Spleen (tissue), 13 donors: ENCODE data around the gene CRYAA. TPM values are rescaled to one million over a fixed set of nuclear protein-coding genes. Genes with fewer than 3 reads are reported as not detected.
"Not testable (repeated sequence)": the region's sequence is repeated elsewhere in the genome, so short reads cannot be mapped to it uniquely, and the experiment has no call there.

Source experiments
- DNase-seq: peaks from one replicate; pipeline ENCODE4 v3.0.0-alpha.2; 2020
- H3K27ac ChIP-seq, 8 donors: fragments of 200-600 bp; sonication (generic) in 7 of 8; 1 replicate in 4 of 8; 2 replicates in 4 of 8; pipeline versions ENCODE4 v1.5.0 to v1.8.0; 2016 to 2021; ENCODE audit warnings: inconsistent platforms in 4 of 8, mild to moderate bottlenecking in 4 of 8, moderate library complexity in 1 of 8
- H3K27me3 ChIP-seq, 7 donors: fragments of 200-600 bp; sonication (generic) in 6 of 7; replicated peaks in 1 of 7; 1 replicate in 4 of 7; 2 replicates in 3 of 7; pipeline versions ENCODE4 v1.5.0 to v1.8.0; 2016 to 2021; ENCODE audit warnings: inconsistent platforms in 3 of 7, mild to moderate bottlenecking in 1 of 7
- H3K36me3 ChIP-seq, 6 donors: fragments of 200-600 bp; sonication (generic) in 5 of 6; 1 replicate in 4 of 6; 2 replicates in 2 of 6; pipeline versions ENCODE4 v1.5.0 to v1.8.0; 2016 to 2021; ENCODE audit warnings: inconsistent platforms in 2 of 6
- H3K4me1 ChIP-seq, 6 donors: fragments of 200-600 bp; sonication (generic) in 5 of 6; 1 replicate in 3 of 6; 2 replicates in 3 of 6; pipeline versions ENCODE4 v1.5.0 to v1.8.0; 2016 to 2021; ENCODE audit warnings: inconsistent platforms in 3 of 6
- H3K4me3 ChIP-seq, 8 donors: fragments of 200-600 bp; sonication (generic) in 7 of 8; 1 replicate in 4 of 8; 2 replicates in 4 of 8; pipeline versions ENCODE4 v1.5.0 to v1.8.0; 2016 to 2021; ENCODE audit warnings: inconsistent platforms in 4 of 8, mild to moderate bottlenecking in 4 of 8, moderate library complexity in 2 of 8
- H3K9me3 ChIP-seq, 8 donors: fragments of 200-600 bp; sonication (generic) in 7 of 8; 1 replicate in 4 of 8; 2 replicates in 4 of 8; pipeline versions ENCODE4 v1.5.0 to v1.8.0; 2016 to 2021; ENCODE audit warnings: inconsistent platforms in 4 of 8
- WGBS, 5 donors: extraction: QIAGEN DNeasy Blood & Tissue Kit in 3 of 5; methylation state at CpG; one replicate each; pipeline versions ENCODE4 v1.1.5 to v1.1.7; 2013 to 2018; 5-methylcytosine and 5-hydroxymethylcytosine counted together
- intact Hi-C: fragments of 100-400 bp; cut with DNase I; formaldehyde crosslinking; loops from one replicate; pipeline ENCODE4 v1.15.0; 2023; ENCODE audit warnings: low total_unique reads
- long read RNA-seq, 2 donors: transcript quantifications; one replicate each; lab custom pipeline, GENCODE V29; 2026
- polyA plus RNA-seq, 3 donors: library from polyadenylated mRNA; stranded (reverse); fragments of 200-250 nt; gene quantifications; one replicate each; pipeline ENCODE4 v1.2.1, GENCODE V29; 2013
- total RNA-seq, 7 donors: library from RNA; depleted of rRNA in 3 of 7; stranded (reverse); fragments of >200 nt in 3 of 7; fragmentation: NEBNext Ultra II Directional in 4 of 7; extraction: Animal tissue kit (Norgen Biotek cat#: 25700) in 4 of 7; gene quantifications; one replicate each; pipeline versions ENCODE4 v1.1.0 to v1.2.1, GENCODE V29; 2016 to 2021
- TF ChIP-seq, protein P1 (sequence below), 11 experiments: fragments of 200-600 bp in 7 of 11; fragments of 450-650 bp in 4 of 11; sonication (generic) in 4 of 11; IDR thresholded peaks in 8 of 11; conservative IDR thresholded peaks in 3 of 11; 1 replicate in 7 of 11; 2 replicates in 4 of 11; pipeline versions ENCODE4 v1.4.0 to v1.8.0; 2016 to 2021; ENCODE audit warnings: antibody characterized with exemption in 11 of 11, inconsistent platforms in 4 of 11, mild to moderate bottlenecking in 1 of 11
- donor health status: healthy with polysubstance abuse.
- donor health status: DM: no; HTN: no; CAD: no; lungs with moderate emphysema.
- donor health status: DM: no; HTN: no; CAD: no.
- donor health status: Bipolar disorder and iron deficiency.
- donor health status: healthy.
- donor health status: DM: no; HTN: no; CAD: no.
- donor health status: DM: yes; HTN: yes; CAD: no.

Gene CRYAA, protein sequence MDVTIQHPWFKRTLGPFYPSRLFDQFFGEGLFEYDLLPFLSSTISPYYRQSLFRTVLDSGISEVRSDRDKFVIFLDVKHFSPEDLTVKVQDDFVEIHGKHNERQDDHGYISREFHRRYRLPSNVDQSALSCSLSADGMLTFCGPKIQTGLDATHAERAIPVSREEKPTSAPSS
- total RNA-seq (not detected), polyA plus RNA-seq (not detected)
- long read RNA-seq, donor 1 = 0 reads
- long read RNA-seq, donor 2 = 0 reads

DNA sequence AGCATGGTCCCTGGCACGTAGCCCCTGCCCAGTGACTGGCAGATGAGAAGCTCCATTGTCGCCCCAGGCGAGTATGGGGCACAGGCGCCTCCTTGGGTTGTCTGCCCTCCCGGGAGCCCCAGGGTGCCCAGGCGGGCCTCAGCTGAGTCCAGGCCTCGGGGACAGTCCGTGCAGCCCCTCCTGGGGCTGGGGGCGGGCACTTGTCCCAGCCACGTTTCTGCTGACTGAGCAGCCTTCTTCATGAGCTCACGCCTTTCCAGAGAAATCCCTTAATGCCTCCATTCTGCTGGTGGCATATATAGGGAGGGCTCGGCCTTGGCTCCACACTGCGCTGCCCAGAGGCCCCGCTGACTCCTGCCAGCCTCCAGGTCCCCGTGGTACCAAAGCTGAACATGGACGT lies at the start of gene CRYAA:
Gene CRYAA, plus strand, starts transcription at position 301 of the 400 bp plus-strand sequence. Its CDS starts 92 bp downstream, at position 393.
- H3K27ac ChIP-seq, intact Hi-C loops, DNase-seq, H3K36me3 ChIP-seq, H3K4me1 ChIP-seq, H3K27me3 ChIP-seq, H3K9me3 ChIP-seq, H3K4me3 ChIP-seq: not testable (repeated sequence)
- WGBS, 5 donors = 89 to 92% methylated on average over 2 to 3 of the region's 16 CpGs; no CpG with 5 or more reads in 3 of the 5 donors

DNA sequence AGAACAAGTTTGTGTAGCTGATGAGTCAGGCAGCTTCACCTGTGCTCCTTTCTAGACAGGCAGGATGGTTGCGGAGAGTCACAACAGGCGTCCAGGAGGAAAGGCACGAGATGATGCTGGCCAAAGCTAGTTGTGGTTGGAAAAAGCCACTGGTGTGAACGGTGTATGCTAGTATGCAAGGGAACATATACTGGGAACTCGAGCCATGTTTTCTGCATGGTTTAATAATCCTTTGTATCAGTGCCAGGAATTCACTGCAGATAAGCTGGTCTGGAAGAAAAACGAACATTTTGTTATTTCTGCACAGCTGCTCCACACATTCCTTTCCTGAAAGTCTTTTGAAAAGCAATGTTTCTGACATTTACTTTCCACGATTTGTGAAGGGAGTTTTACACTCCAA lies 38.7 kb upstream of the CRYAA start:
- H3K36me3 ChIP-seq, DNase-seq, H3K4me3 ChIP-seq, H3K9me3 ChIP-seq, intact Hi-C loops, H3K27ac ChIP-seq, H3K27me3 ChIP-seq, H3K4me1 ChIP-seq: not testable (repeated sequence)
- no CpG with 5 or more reads among the region's 7 CpGs for WGBS, 5 donors

DNA sequence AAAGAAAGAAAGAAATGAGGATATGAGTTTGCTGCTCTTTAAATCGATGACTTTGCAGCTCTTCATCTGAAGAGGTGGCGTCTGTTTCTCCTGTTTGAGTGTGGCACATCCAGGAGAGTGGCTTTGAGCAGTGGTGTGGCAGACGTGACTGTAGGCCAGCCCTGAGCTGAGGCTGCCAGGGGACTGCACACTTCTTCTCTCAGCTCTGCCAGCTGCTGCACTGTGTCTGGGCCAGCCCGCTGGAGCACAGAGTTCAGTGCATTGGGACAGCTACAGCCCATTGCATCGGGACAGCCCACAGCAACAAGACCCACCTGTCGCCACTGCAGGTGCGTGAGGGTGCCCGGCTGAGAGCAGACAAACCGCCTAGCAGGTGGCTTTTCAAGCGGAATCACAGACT lies 34.3 kb upstream of the CRYAA start:
- intact Hi-C loops, H3K27me3 ChIP-seq, H3K4me3 ChIP-seq, H3K9me3 ChIP-seq, H3K36me3 ChIP-seq, DNase-seq, H3K4me1 ChIP-seq, H3K27ac ChIP-seq: not testable (repeated sequence)
- no CpG with 5 or more reads among the region's 10 CpGs for WGBS, 5 donors

DNA sequence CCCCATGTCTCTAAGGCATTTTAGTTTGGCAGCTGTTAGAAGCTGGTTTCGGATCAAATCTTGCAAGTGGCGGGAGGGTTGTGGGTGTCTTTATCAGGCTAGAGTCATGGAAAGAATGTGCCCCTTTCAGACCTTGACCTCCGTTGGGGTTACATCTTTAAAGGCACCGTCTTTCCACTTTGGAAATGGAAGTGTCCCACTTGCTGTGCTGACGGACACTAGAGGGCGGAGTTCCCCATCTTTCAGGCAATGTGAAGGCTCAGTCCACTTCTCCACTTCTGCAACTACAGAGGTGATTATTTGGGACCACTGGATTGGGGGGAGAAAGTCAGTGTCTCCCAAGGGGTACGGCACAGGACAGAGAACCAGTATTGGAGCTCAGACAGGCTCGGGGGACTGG lies 29.9 kb upstream of the CRYAA start:
- H3K27me3 ChIP-seq, H3K36me3 ChIP-seq, H3K4me3 ChIP-seq, H3K4me1 ChIP-seq, DNase-seq, H3K27ac ChIP-seq, H3K9me3 ChIP-seq, intact Hi-C loops: not testable (repeated sequence)
- WGBS, 5 donors = 0 to 14% (median 8%) methylated on average over 1 to 2 of the region's 8 CpGs; no CpG with 5 or more reads in 2 of the 5 donors
- TF ChIP-seq, protein P1, sequence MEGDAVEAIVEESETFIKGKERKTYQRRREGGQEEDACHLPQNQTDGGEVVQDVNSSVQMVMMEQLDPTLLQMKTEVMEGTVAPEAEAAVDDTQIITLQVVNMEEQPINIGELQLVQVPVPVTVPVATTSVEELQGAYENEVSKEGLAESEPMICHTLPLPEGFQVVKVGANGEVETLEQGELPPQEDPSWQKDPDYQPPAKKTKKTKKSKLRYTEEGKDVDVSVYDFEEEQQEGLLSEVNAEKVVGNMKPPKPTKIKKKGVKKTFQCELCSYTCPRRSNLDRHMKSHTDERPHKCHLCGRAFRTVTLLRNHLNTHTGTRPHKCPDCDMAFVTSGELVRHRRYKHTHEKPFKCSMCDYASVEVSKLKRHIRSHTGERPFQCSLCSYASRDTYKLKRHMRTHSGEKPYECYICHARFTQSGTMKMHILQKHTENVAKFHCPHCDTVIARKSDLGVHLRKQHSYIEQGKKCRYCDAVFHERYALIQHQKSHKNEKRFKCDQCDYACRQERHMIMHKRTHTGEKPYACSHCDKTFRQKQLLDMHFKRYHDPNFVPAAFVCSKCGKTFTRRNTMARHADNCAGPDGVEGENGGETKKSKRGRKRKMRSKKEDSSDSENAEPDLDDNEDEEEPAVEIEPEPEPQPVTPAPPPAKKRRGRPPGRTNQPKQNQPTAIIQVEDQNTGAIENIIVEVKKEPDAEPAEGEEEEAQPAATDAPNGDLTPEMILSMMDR (IDR thresholded peaks at IDR 0.05 in 8 of 11, conservative IDR thresholded peaks at IDR 0.05 in 3 of 11) = peak in 1 of 11 experiments; percentile 28

DNA sequence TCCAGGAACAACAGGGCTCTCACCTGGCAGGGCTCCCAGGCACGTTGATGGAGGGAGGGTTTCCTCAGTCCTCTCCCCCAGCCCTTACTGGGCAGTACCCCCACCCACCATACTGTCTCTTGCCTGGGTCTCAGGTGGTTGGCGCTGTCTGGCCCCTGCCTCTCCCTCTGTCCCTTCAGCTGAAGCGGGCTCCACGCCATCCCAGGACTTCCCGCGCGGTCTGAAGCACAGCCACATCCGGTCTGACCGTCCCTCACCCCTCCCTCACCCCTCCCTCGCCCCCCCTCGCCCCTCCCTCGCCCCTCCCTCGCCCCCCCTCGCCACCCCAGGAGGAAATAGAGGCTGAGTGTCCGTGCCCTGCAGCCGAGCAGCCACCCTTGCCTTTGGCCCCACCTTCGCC lies 27.4 kb upstream of the CRYAA start:
- H3K4me3 ChIP-seq, H3K27me3 ChIP-seq, intact Hi-C loops, DNase-seq, H3K36me3 ChIP-seq, H3K4me1 ChIP-seq, H3K27ac ChIP-seq, H3K9me3 ChIP-seq: not testable (repeated sequence)
- 60 to 83% (median 80%) methylated on average over 1 of the region's 17 CpGs; no CpG with 5 or more reads in 2 of the 5 donors for WGBS, 5 donors

DNA sequence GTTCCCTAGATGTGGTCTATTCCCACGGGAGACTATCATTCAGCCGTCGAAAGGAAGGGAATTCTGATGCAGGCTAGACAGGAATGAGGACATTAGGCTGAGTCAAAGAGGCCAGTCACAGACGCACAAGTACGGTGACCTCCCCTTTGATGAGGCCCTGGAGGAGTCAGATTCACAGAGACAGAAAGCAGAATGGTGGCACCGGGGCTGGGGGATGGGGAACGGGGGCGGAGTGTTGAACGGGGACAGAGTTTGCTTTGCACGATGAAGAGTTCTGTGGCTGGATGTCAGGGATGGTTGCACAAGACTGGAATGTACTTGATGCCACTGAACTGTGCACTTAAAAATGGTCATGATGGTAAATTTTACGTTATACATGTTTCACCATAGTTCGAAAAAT lies 22.2 kb upstream of the CRYAA start:
- H3K9me3 ChIP-seq, intact Hi-C loops, H3K36me3 ChIP-seq, H3K4me3 ChIP-seq, H3K4me1 ChIP-seq, H3K27ac ChIP-seq, H3K27me3 ChIP-seq, DNase-seq: not testable (repeated sequence)
- no CpG with 5 or more reads among the region's 12 CpGs for WGBS, 5 donors

DNA sequence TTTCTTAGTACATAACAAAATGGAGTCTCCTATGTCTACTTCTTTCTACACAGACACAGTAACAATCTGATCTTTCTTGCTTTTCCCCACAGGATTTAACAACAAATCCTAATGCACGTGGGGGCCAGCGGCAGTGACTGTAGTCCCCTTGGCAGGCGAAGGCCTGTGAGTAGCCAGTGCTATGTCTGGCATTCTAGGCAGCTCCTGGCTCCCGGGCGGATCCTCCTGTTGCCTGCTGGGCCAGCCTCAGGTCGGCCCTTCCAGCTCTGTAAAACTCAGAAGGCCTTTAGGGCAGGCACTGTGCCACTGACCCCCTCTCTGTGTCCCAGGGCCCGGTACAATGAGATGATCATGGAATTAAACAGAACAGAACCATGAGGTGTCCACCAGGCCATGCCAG lies 20.8 kb upstream of the CRYAA start:
- H3K27ac ChIP-seq, DNase-seq, intact Hi-C loops, H3K4me1 ChIP-seq, H3K36me3 ChIP-seq, H3K27me3 ChIP-seq, H3K4me3 ChIP-seq, H3K9me3 ChIP-seq: not testable (repeated sequence)
- no CpG with 5 or more reads among the region's 7 CpGs for WGBS, 5 donors

DNA sequence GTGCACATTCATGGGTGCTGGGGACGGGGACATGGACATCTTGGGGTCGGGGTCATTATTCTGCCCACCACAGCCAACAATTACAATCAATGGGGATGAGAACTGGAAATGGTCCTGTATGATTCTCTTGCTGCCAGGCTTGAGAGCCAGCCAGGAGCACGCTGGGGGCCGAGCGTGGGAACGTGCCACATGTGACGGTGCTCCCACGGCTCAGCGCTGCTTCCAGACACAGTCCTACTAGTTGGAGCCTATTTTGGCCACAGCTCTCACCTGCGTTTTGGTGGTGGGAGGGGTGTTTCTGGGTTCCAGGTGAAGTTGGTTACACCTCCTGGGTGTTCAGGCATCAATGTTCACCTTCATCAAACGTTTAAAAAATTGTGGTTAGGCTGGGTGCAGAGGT lies 19.5 kb upstream of the CRYAA start:
- DNase-seq, H3K4me1 ChIP-seq, H3K27ac ChIP-seq, H3K36me3 ChIP-seq, intact Hi-C loops, H3K4me3 ChIP-seq, H3K9me3 ChIP-seq, H3K27me3 ChIP-seq: not testable (repeated sequence)
- whole genome bisulfite sequencing, 5 donors = no CpG with 5 or more reads among the region's 11 CpGs

DNA sequence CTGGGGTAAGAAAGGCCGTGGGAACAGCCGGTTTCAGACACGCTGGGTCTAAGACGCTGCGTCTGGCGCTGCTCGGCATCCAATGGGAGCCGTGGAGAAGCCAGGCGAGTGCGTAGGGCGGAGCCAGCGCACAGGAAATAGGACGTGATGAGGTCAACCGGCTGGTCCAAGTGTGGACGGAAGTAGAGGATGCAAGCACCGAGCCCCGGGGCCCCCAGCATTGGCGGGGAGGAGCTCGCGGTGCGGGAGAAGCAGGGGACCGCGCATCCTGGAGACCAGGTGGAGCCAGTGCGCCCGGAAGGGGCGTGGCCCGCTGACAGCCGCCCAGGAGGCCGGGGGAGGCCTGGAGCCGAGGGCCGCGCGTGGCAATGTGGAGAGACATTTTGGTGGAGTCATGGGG lies 15.2 kb upstream of the CRYAA start:
- no CpG with 5 or more reads among the region's 33 CpGs for WGBS, 5 donors
- H3K27ac ChIP-seq, DNase-seq, H3K36me3 ChIP-seq, H3K4me1 ChIP-seq, H3K27me3 ChIP-seq, H3K9me3 ChIP-seq, H3K4me3 ChIP-seq, intact Hi-C loops: not testable (repeated sequence)

DNA sequence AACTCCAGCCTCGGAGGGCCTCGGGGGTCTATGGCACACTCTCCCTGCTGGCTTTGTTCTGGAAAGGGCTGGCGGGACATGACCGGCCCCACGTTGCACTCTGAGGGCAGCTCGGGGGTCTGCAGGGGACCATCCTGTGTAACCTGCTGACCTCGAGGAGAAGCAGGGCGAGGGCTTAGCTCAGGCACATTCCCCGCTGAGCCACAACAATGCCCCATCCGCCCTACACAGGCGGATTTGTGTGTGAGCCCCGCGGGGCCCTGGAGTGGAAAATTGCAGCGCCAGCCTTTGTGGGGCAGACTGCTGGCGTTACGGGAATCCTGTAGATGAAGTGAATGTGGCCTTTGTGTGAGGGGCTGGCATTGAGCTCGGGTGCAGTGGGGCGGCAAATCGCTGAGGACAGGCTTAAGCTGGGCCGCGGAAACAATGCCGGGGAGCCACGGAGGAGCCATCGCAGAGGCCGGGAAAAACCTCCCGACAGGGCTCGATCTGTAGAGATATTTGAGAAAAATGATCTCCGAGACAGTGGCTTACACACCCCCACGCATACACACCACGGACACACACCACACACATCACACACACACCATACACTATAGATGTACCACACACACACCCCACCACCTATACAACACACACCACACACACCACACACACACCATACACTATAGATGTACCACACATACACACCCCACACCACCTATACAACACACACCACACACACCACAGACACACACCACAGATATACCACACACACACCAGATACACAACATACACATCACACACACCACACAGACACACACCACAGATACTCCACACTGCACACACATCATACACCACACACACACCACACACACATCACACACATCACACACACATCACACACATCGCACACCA lies 9.3 kb upstream of the CRYAA start:
- H3K4me3 ChIP-seq, H3K36me3 ChIP-seq, H3K4me1 ChIP-seq, H3K9me3 ChIP-seq, H3K27me3 ChIP-seq, DNase-seq, H3K27ac ChIP-seq, intact Hi-C loops: not testable (repeated sequence)
- 80 to 100% (median 89%) methylated on average over 1 to 2 of the region's 31 CpGs; no CpG with 5 or more reads in 1 of the 5 donors for WGBS, 5 donors
